HL-60 (cell line): Measurements from ENCODE around the gene PRRT1B.

ENCODE experiments used
- DNase-seq, 2 experiments: peaks; one replicate each; pipeline ENCODE4 v3.0.0-alpha.2; 2010 to 2020; ENCODE audit warnings: low read depth in 1 of 2, low spot score in 1 of 2
- H3K27ac ChIP-seq: fragments of 250-450 bp; sonication (Bioruptor Pico); replicated peaks from 2 replicates; pipeline ENCODE4 v1.5.1; 2020; ENCODE audit warnings: mild to moderate bottlenecking, moderate library complexity
- H3K27me3 ChIP-seq: fragments of 250-450 bp; sonication (Bioruptor Pico); 2 replicates; pipeline ENCODE4 v1.5.1; 2021; ENCODE audit warnings: mild to moderate bottlenecking, moderate library complexity; ENCODE audit not compliant: insufficient read depth, poor library complexity, severe bottlenecking
- H3K4me3 ChIP-seq: replicated peaks from 2 replicates; pipeline ENCODE4 v1.5.1; 2011; ENCODE audit warnings: mild to moderate bottlenecking, control low read depth, low read length; ENCODE audit not compliant: insufficient read depth
- CTCF ChIP-seq: IDR thresholded peaks from one replicate; pipeline ENCODE4 v1.5.1; 2011; ENCODE audit warnings: low read length, control low read depth, inconsistent platforms; ENCODE audit not compliant: insufficient read depth
- GABPA ChIP-seq: IDR thresholded peaks from 2 replicates; pipeline ENCODE4 v1.6.1; 2012; ENCODE audit warnings: low read depth
- POLR2AphosphoS5 ChIP-seq: IDR thresholded peaks from 2 replicates; pipeline ENCODE4 v1.6.1; 2012; ENCODE audit warnings: low read depth
- REST ChIP-seq: IDR thresholded peaks from 2 replicates; pipeline ENCODE4 v1.6.1; 2012; ENCODE audit warnings: low read depth; ENCODE audit not compliant: insufficient replicate concordance
- SPI1 ChIP-seq: IDR thresholded peaks from 2 replicates; pipeline ENCODE4 v1.6.1; 2012; ENCODE audit warnings: low read depth, mild to moderate bottlenecking, borderline replicate concordance

Gene PRRT1B

DNA sequence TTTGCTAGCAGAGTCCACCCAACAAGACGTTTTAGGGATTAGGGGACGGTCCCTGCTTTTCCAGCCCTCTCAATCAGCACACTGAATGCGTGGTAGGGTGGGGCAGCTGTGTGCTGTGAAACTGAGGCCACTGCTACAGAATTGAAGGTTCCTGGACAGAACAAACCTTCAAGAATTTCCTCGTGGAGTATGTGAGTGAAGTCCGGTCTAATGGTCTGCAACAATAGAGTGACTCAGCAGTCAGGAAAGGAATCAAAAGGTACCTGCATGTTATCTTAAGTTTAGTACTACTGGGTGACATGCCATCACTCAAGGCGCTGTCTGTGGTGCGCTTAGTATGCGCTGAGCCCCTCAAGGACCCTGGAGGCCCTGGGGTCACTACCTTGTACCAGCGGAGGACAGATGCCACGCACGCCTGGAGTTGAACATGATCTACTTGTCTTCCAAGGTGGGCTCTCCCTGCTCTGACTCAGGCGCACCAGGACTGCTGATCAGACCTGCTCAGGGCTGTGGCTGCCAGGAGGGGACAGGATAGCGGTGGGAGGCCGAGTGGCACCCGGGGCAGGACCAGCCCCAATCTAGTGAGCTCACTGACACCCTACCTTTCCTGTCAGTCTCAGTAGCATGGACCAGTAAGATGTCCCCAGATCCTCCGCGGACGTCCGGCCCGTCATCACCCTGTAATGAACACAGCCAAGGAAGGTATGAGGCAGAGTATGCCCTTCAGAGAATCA lies 50.5 kb downstream of the PRRT1B start:
- Histone ChIP-seq H3K27ac (peak overlapping the region; percentile 84), H3K4me3 (no peak overlapping the region), H3K27me3 (no peaks in the 10 kb centered on the region)
- TF ChIP-seq GABPA: no peak
- no peak for TF ChIP-seq CTCF
- TF ChIP-seq REST: no peak
- no peak for TF ChIP-seq POLR2AphosphoS5
- no peak for TF ChIP-seq SPI1
- no peak for DNase-seq

- Histone ChIP-seq H3K27ac (peak overlapping the region; percentile 84), H3K27me3 (no peaks in the 10 kb centered on the region), H3K4me3 (no peak overlapping the region)
- TF ChIP-seq CTCF: no peak
- no peak for TF ChIP-seq GABPA
- TF ChIP-seq SPI1: no peak
- TF ChIP-seq REST: no peak
- TF ChIP-seq POLR2AphosphoS5: no peak
- DNase-seq: no peak
Measured at GRCh38 chr9:131596430-131596743, 51.1 kb downstream of the PRRT1B start.

- Histone ChIP-seq H3K4me3 (no peak overlapping the region), H3K27me3 (no peaks in the 10 kb centered on the region), H3K27ac (peak overlapping the region; percentile 84)
- DNase-seq: no peak
- TF ChIP-seq CTCF: no peak
- no peak for TF ChIP-seq SPI1
Measured at GRCh38 chr9:131597246-131597645, 51.9 kb downstream of the PRRT1B start.

DNA sequence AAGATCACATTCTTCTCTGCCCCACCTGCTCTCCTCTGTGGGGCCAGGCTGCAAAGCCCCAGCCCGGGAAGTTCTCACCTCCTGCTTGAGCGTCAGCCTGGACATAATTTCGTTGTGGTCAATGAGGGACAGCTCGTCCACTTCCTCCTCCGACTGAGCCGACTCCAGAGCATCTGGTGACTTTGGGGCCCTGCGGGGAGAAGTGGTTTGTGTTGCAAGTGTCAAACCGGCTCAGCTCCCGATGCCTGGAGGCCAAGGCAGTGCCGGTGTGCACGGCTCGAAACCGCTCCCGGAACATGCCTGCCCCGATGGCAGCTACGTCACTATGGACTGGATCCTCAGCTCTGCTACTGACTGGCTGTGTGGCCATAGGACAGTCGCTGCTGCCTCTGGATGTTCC lies 52.8 kb downstream of the PRRT1B start:
- DNase-seq: peak; percentile 99 to 100
- Histone ChIP-seq H3K4me3 (no peak overlapping the region), H3K27ac (peak overlapping the region; percentile 84), H3K27me3 (no peaks in the 10 kb centered on the region)
- TF ChIP-seq SPI1 (peak; percentile 99), GABPA (peak; percentile 54; the same call in 1 of the 2 replicates), POLR2AphosphoS5 (peak; percentile 99), CTCF (no peak), REST (peak; percentile 61)
